HEK293 (cell line): ENCODE data around the gene NIT2.
A peak's percentile ranks its signal among the peaks of the same experiment; 100 is the strongest.
"Not testable (repeated sequence)": the region's sequence is repeated elsewhere in the genome, so short reads cannot be mapped to it uniquely, and the experiment has no call there.

Experiments used
- CTCF ChIA-PET: fragments of 350-600 bp; formaldehyde crosslinking; extraction: SDS; loops from one replicate; lab custom pipeline; 2021; ENCODE audit warnings: antibody characterized with exemption; lab: Yijun Ruan, JAX
- POLR2A ChIA-PET: fragments of 300-600 bp; formaldehyde crosslinking; extraction: SDS; loops from one replicate; lab custom pipeline; 2020; ENCODE audit warnings: antibody characterized with exemption, inconsistent platforms; lab: Yijun Ruan, JAX
- H3K27ac ChIP-seq: fragments of 200-500 bp; sonication (Bioruptor generic); 2 replicates; pipeline ENCODE4 v1.5.1; 2014; ENCODE audit warnings: low read depth, low read length, control low read depth, inconsistent platforms; ENCODE audit errors: extremely low read depth
- H3K36me3 ChIP-seq, 2 experiments: fragments of 200-500 bp in 1 of 2; sonication (Bioruptor generic) in 1 of 2; 1 replicate in 1 of 2; 2 replicates in 1 of 2; pipeline ENCODE4 v1.5.1; 2014 to 2017; ENCODE audit warnings: inconsistent platforms in 2 of 2, low read length in 2 of 2; ENCODE audit not compliant: control insufficient read depth in 2 of 2, insufficient read depth in 1 of 2
- H3K4me1 ChIP-seq: fragments of 200-500 bp; sonication (Bioruptor generic); 2 replicates; pipeline ENCODE4 v1.5.1; 2014; ENCODE audit warnings: mild to moderate bottlenecking, low read length, inconsistent platforms; ENCODE audit not compliant: control insufficient read depth, insufficient read depth
- H3K4me3 ChIP-seq: 2 replicates; pipeline ENCODE4 v1.5.1; 2011; ENCODE audit warnings: low read depth, mild to moderate bottlenecking, control low read depth, low read length, moderate library complexity
- H3K9me3 ChIP-seq: fragments of 200-500 bp; sonication (Bioruptor generic); 2 replicates; pipeline ENCODE4 v1.5.1; 2014; ENCODE audit warnings: low read depth, low read length, inconsistent platforms; ENCODE audit not compliant: control insufficient read depth, insufficient read depth
- ELK4 ChIP-seq: IDR thresholded peaks from 2 replicates; pipeline ENCODE4 v1.6.1; 2011; ENCODE audit warnings: mild to moderate bottlenecking, low read depth, low read length, borderline replicate concordance
- KLF17 ChIP-seq: fragments of 450-650 bp; formaldehyde crosslinking; IDR thresholded peaks from 2 replicates; pipeline ENCODE4 v1.5.1; 2016; ENCODE audit warnings: missing biosample characterization, missing genetic modification characterization
- MYNN ChIP-seq: fragments of 450-650 bp; formaldehyde crosslinking; IDR thresholded peaks from 2 replicates; pipeline ENCODE4 v1.5.1; 2016; ENCODE audit warnings: missing biosample characterization, missing genetic modification characterization, borderline replicate concordance
- REPIN1 ChIP-seq: fragments of 450-650 bp; formaldehyde crosslinking; IDR thresholded peaks from 2 replicates; pipeline ENCODE4 v1.5.1; 2017; ENCODE audit warnings: missing biosample characterization, missing genetic modification characterization, low read depth
- ZBTB26 ChIP-seq: fragments of 450-650 bp; formaldehyde crosslinking; optimal IDR thresholded peaks from 2 replicates; pipeline ENCODE3; 2016; ENCODE audit warnings: missing biosample characterization, mild to moderate bottlenecking, missing genetic modification characterization
- ZBTB48 ChIP-seq: fragments of 450-650 bp; formaldehyde crosslinking; IDR thresholded peaks from 2 replicates; pipeline ENCODE4 v1.5.1; 2016; ENCODE audit warnings: missing biosample characterization, missing genetic modification characterization
- ZBTB7A ChIP-seq: fragments of 450-650 bp; formaldehyde crosslinking; IDR thresholded peaks from 2 replicates; pipeline ENCODE4 v1.5.1; 2016; ENCODE audit warnings: low read depth, missing biosample characterization, missing genetic modification characterization
- ZFP3 ChIP-seq: fragments of 450-650 bp; formaldehyde crosslinking; IDR thresholded peaks from 2 replicates; pipeline ENCODE4 v1.5.1; 2016; ENCODE audit warnings: low read depth, missing biosample characterization, missing genetic modification characterization
- ZNF121 ChIP-seq: fragments of 450-650 bp; formaldehyde crosslinking; IDR thresholded peaks from 2 replicates; pipeline ENCODE4 v1.5.1; 2016; ENCODE audit warnings: missing biosample characterization, missing genetic modification characterization
- ZNF132 ChIP-seq: fragments of 450-650 bp; formaldehyde crosslinking; IDR thresholded peaks from 2 replicates; pipeline ENCODE4 v1.5.1; 2017; ENCODE audit warnings: missing biosample characterization, missing genetic modification characterization, borderline replicate concordance
- ZNF146 ChIP-seq: fragments of 450-650 bp; formaldehyde crosslinking; IDR thresholded peaks from 2 replicates; pipeline ENCODE4 v1.5.1; 2016; ENCODE audit warnings: missing biosample characterization, missing genetic modification characterization
- ZNF184 ChIP-seq: fragments of 450-650 bp; IDR thresholded peaks from 2 replicates; pipeline ENCODE4 v1.5.1; 2018; ENCODE audit warnings: missing biosample characterization, mild to moderate bottlenecking, missing genetic modification characterization
- ZNF292 ChIP-seq: fragments of 450-650 bp; formaldehyde crosslinking; IDR thresholded peaks from 2 replicates; pipeline ENCODE4 v1.5.1; 2016; ENCODE audit warnings: low read depth, missing biosample characterization, missing genetic modification characterization, borderline replicate concordance
- ZNF366 ChIP-seq: fragments of 450-650 bp; formaldehyde crosslinking; conservative IDR thresholded peaks from 2 replicates; pipeline ENCODE4 v1.5.1; 2016; ENCODE audit warnings: missing biosample characterization, missing genetic modification characterization
- ZNF391 ChIP-seq: fragments of 450-650 bp; formaldehyde crosslinking; IDR thresholded peaks from 2 replicates; pipeline ENCODE4 v1.5.1; 2016; ENCODE audit warnings: low read depth, missing biosample characterization, missing genetic modification characterization, borderline replicate concordance
- ZNF426 ChIP-seq: fragments of 450-650 bp; formaldehyde crosslinking; IDR thresholded peaks from 2 replicates; pipeline ENCODE4 v1.5.1; 2017; ENCODE audit warnings: missing biosample characterization, missing genetic modification characterization, mild to moderate bottlenecking, inconsistent platforms, moderate library complexity
- ZNF449 ChIP-seq: fragments of 450-650 bp; formaldehyde crosslinking; IDR thresholded peaks from 2 replicates; pipeline ENCODE4 v1.5.1; 2017; ENCODE audit warnings: missing biosample characterization, mild to moderate bottlenecking, missing genetic modification characterization, moderate library complexity
- ZNF529 ChIP-seq: fragments of 450-650 bp; formaldehyde crosslinking; IDR thresholded peaks from 2 replicates; pipeline ENCODE4 v1.5.1; 2017; ENCODE audit warnings: missing genetic modification characterization, missing biosample characterization; ENCODE audit not compliant: insufficient replicate concordance
- ZNF555 ChIP-seq: fragments of 450-650 bp; formaldehyde crosslinking; conservative IDR thresholded peaks from 2 replicates; pipeline ENCODE4 v1.5.1; 2017; ENCODE audit warnings: missing biosample characterization, mild to moderate bottlenecking, missing genetic modification characterization, inconsistent platforms
- ZNF580 ChIP-seq: fragments of 450-650 bp; formaldehyde crosslinking; IDR thresholded peaks from 2 replicates; pipeline ENCODE4 v1.5.1; 2016; ENCODE audit warnings: missing biosample characterization, missing genetic modification characterization
- ZNF701 ChIP-seq: fragments of 450-650 bp; formaldehyde crosslinking; IDR thresholded peaks from 2 replicates; pipeline ENCODE4 v1.5.1; 2016; ENCODE audit warnings: missing biosample characterization, missing genetic modification characterization
- ZSCAN30 ChIP-seq: fragments of 450-650 bp; IDR thresholded peaks from 2 replicates; pipeline ENCODE4 v1.5.1; 2018; ENCODE audit warnings: missing biosample characterization, mild to moderate bottlenecking, missing genetic modification characterization, moderate library complexity

The NIT2 gene

GRCh38 chr3:100327377-100327776 is 7.2 kb upstream of the NIT2 start:
- TF ChIP-seq ZNF146 (tag by site-specific recombination) (peak; percentile 97), ZNF580 (tag by site-specific recombination) (peak; percentile 63; the same call in 1 of the 2 replicates)
- TF ChIP-seq, all 188 proteins: peak for 2; not testable (repeated sequence) for 186
- POLR2A ChIA-PET, H3K4me1 ChIP-seq, H3K36me3 ChIP-seq, H3K4me3 ChIP-seq, H3K9me3 ChIP-seq, H3K27ac ChIP-seq: not testable (repeated sequence)
- CTCF ChIA-PET, result interaction anchor here (0.9 to 1.6 kb wide), 2 partner anchors 10 to 11 kb away, joined by 3 to 4 read pairs; no protein-coding TSS in a partner anchor

GRCh38 chr3:100329800-100330489 is 4.6 kb upstream of the NIT2 start:
- peak; percentile 94 for TF ChIP-seq ZNF184 (tag by site-specific recombination)
- no peak for TF ChIP-seq MYNN
- CTCF ChIA-PET, result interaction anchor here (0.7 kb wide), 1 partner anchor 167 kb away, joined by 3 read pairs; no protein-coding TSS in a partner anchor
- H3K36me3 ChIP-seq, result peaks cover 0 to 8% of the 10 kb centered on the region in 2 experiments; a peak in 1 of 3 replicates
- no peaks in the 10 kb centered on the region for H3K4me1 ChIP-seq
- no peak overlapping the region for H3K4me3 ChIP-seq
- no peak overlapping the region for H3K27ac ChIP-seq
- no peaks in the 10 kb centered on the region for H3K9me3 ChIP-seq
- POLR2A ChIA-PET, result no interaction called here

GRCh38 chr3:100330651-100331050 is 3.9 kb upstream of the NIT2 start:
- no peaks in the 10 kb centered on the region for H3K9me3 ChIP-seq
- ChIA-PET CTCF (no interaction called here), POLR2A (no interaction called here)
- TF ChIP-seq KLF17 (tag by site-specific recombination) (no peak), ZNF121 (tag by site-specific recombination) (no peak), ZNF292 (tag by site-specific recombination) (no peak), ZNF701 (tag by site-specific recombination) (no peak), ZNF529 (tag by site-specific recombination) (no peak), ZBTB7A (tag by site-specific recombination) (no peak), ZNF366 (tag by site-specific recombination) (no peak), ZNF132 (tag by site-specific recombination) (no peak), ZBTB26 (tag by site-specific recombination) (no peak), ELK4 (no peak), ZNF449 (tag by site-specific recombination) (no peak), REPIN1 (tag by site-specific recombination) (no peak), ZBTB48 (tag by site-specific recombination) (no peak), ZFP3 (tag by site-specific recombination) (no peak), ZNF555 (tag by site-specific recombination) (no peak), ZNF391 (no peak), ZNF426 (no peak), ZSCAN30 (tag by site-specific recombination) (no peak)
- no peak overlapping the region for H3K4me3 ChIP-seq
- peaks cover 0 to 2% of the 10 kb centered on the region in 2 experiments; a peak in 1 of 3 replicates for H3K36me3 ChIP-seq
- H3K27ac ChIP-seq, result no peak overlapping the region
- H3K4me1 ChIP-seq, result 0 out of 2 replicates have a peak, but pooled peaks cover 3% of the 10 kb centered on the region
